ENCODE data around the gene SMNDC1.

Gene SMNDC1

GRCh38 chr10:110345286-110345685, 40.6 kb upstream of the SMNDC1 start:
- Histone ChIP-seq H3K9me2 (ENCODE audit: low read depth, low read length) (no peaks in the 10 kb centered on the region), H4K20me1 (ENCODE audit: insufficient read depth, low read length) (no peaks in the 10 kb centered on the region), H3K27ac (ENCODE audit: low read depth, low read length, poor library complexity, severe bottlenecking) (no peak overlapping the region), H3K79me2 (ENCODE audit: insufficient read depth, low read length) (no peaks in the 10 kb centered on the region), H2AFZ (ENCODE audit: low read length) (no peak overlapping the region), H3K4me2 (ENCODE audit: low read length) (no peak overlapping the region), H3K36me3 (ENCODE audit: insufficient read depth, low read length) (no peaks in the 10 kb centered on the region), H3K9ac (ENCODE audit: low read length) (no peak overlapping the region), H3F3A (ENCODE audit: insufficient read depth, low read length) (no peaks in the 10 kb centered on the region), H3K27me3 (ENCODE audit: insufficient read depth, low read length) (no peaks in the 10 kb centered on the region), H3K4me3 (ENCODE audit: low read depth, low read length, poor library complexity, severe bottlenecking) (no peak overlapping the region), H3K4me1 (ENCODE audit: insufficient read depth, low read length, severe bottlenecking) (peaks cover 25% of the 10 kb centered on the region), H3K9me3 (ENCODE audit: low read length) (no peaks in the 10 kb centered on the region)
- TF ChIP-seq EZH2 (IDR thresholded peaks at IDR 0.05; ENCODE audit: borderline replicate concordance, low read length) (no peak), CTCF (IDR thresholded peaks at IDR 0.05; ENCODE audit: low read length) (no peak)

DNA sequence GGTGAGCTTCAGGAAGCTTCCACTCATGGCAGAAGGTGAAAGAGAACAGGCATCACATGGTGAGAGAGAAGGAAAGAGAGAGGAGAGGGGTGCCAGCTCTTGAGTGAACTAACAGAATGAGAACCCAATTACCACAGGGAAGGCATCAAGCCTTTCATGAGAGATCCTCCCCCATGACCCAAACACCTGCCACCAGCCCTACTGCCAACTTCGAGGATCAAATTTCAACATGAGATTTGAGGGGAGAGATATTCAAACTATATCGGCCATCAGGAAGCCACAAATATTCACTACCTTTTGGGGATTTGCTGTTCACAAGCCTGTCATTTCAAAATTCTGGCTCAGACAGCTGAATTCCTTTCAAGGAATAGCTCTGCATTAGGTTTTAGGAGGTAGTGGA, 39.9 kb upstream of the SMNDC1 start:
- H3K4me3 ChIP-seq (ENCODE audit: low read depth, low read length, poor library complexity, severe bottlenecking) = no peak overlapping the region
- peaks cover 27% of the 10 kb centered on the region for H3K4me1 ChIP-seq (ENCODE audit: insufficient read depth, low read length, severe bottlenecking)
- H3K27me3 ChIP-seq (ENCODE audit: insufficient read depth, low read length) = no peaks in the 10 kb centered on the region
- H3K9ac ChIP-seq (ENCODE audit: low read length) = no peak overlapping the region
- no peak for TF ChIP-seq EZH2 (IDR thresholded peaks at IDR 0.05; ENCODE audit: borderline replicate concordance, low read length)
- no peak for TF ChIP-seq CTCF (IDR thresholded peaks at IDR 0.05; ENCODE audit: low read length)
- no peaks in the 10 kb centered on the region for H3K36me3 ChIP-seq (ENCODE audit: insufficient read depth, low read length)
- no peaks in the 10 kb centered on the region for H3F3A ChIP-seq (ENCODE audit: insufficient read depth, low read length)
- H3K79me2 ChIP-seq (ENCODE audit: insufficient read depth, low read length) = no peaks in the 10 kb centered on the region
- no peaks in the 10 kb centered on the region for H4K20me1 ChIP-seq (ENCODE audit: insufficient read depth, low read length)
- H3K27ac ChIP-seq (ENCODE audit: low read depth, low read length, poor library complexity, severe bottlenecking) = no peak overlapping the region
- H3K9me2 ChIP-seq (ENCODE audit: low read depth, low read length) = no peaks in the 10 kb centered on the region
- H2AFZ ChIP-seq (ENCODE audit: low read length) = no peak overlapping the region
- H3K4me2 ChIP-seq (ENCODE audit: low read length) = no peak overlapping the region
- H3K9me3 ChIP-seq (ENCODE audit: low read length) = no peaks in the 10 kb centered on the region

DNA sequence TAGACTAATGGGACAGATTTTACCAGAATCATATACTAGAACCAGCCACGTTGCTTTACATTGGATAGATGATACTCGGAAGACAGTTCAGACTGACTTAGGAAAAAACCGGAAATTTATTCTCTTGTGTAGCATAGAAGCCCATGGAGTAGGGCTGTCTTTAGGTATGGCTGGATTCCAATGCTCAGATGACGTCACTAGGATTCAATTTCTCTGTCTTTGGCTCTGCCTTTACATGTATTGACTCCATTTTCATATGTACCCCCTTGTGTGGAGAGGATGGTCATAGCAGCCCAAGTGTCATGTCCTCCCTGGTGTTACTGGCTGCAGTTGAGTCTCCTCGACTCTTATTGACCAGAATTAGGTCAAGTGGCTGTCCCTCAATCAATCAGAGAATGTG, 39.2 kb upstream of the SMNDC1 start:
- H3K9ac ChIP-seq (ENCODE audit: low read length) = no peak overlapping the region
- H3K36me3 ChIP-seq (ENCODE audit: insufficient read depth, low read length) = no peaks in the 10 kb centered on the region
- H3K9me2 ChIP-seq (ENCODE audit: low read depth, low read length) = no peaks in the 10 kb centered on the region
- TF ChIP-seq CTCF (IDR thresholded peaks at IDR 0.05; ENCODE audit: low read length) (no peak), EZH2 (IDR thresholded peaks at IDR 0.05; ENCODE audit: borderline replicate concordance, low read length) (no peak)
- H3K9me3 ChIP-seq (ENCODE audit: low read length) = no peaks in the 10 kb centered on the region
- peaks cover 27% of the 10 kb centered on the region for H3K4me1 ChIP-seq (ENCODE audit: insufficient read depth, low read length, severe bottlenecking)
- no peaks in the 10 kb centered on the region for H3K27me3 ChIP-seq (ENCODE audit: insufficient read depth, low read length)
- no peak overlapping the region for H2AFZ ChIP-seq (ENCODE audit: low read length)
- H3K4me3 ChIP-seq (ENCODE audit: low read depth, low read length, poor library complexity, severe bottlenecking) = no peak overlapping the region
- no peaks in the 10 kb centered on the region for H4K20me1 ChIP-seq (ENCODE audit: insufficient read depth, low read length)
- H3F3A ChIP-seq (ENCODE audit: insufficient read depth, low read length) = no peaks in the 10 kb centered on the region
- no peak overlapping the region for H3K4me2 ChIP-seq (ENCODE audit: low read length)
- no peak overlapping the region for H3K27ac ChIP-seq (ENCODE audit: low read depth, low read length, poor library complexity, severe bottlenecking)
- no peaks in the 10 kb centered on the region for H3K79me2 ChIP-seq (ENCODE audit: insufficient read depth, low read length)

All from OCI-LY1 (cell line).